GM12864 (cell line): ENCODE data around the gene EML1.

Source experiments
- DNase-seq: peaks from one replicate; pipeline ENCODE4 v3.0.0-alpha.2; 2011; ENCODE audit warnings: low read depth
- H3K4me3 ChIP-seq: 2 replicates; pipeline ENCODE4 v1.5.1; 2011; ENCODE audit warnings: mild to moderate bottlenecking, low read depth, low read length, control low read depth
- CTCF ChIP-seq: IDR thresholded peaks from 2 replicates; pipeline ENCODE4 v1.5.1; 2011; ENCODE audit warnings: low read depth, mild to moderate bottlenecking, moderate library complexity, low read length, control low read depth, inconsistent platforms; ENCODE audit errors: missing control alignments

Gene EML1

GRCh38 chr14:99887407-99887806, 94.2 kb downstream of the EML1 start:
- no peak for DNase-seq
- no peak overlapping the region for H3K4me3 ChIP-seq
- TF ChIP-seq CTCF: no peak

GRCh38 chr14:99888149-99888548, 94.9 kb downstream of the EML1 start:
- H3K4me3 ChIP-seq: no peak overlapping the region
- TF ChIP-seq CTCF: no peak
- DNase-seq: no peak

- TF ChIP-seq CTCF: no peak
These were observed 96.1 kb downstream of the EML1 start for GRCh38 chr14:99889268-99889667.

GRCh38 chr14:99891266-99891665, 98.1 kb downstream of the EML1 start:
- TF ChIP-seq CTCF: no peak
- no peak overlapping the region for H3K4me3 ChIP-seq
- no peak for DNase-seq

More at GRCh38 chr14:99889268-99889667, 96.1 kb downstream of the EML1 start:
- H3K4me3 ChIP-seq: no peak overlapping the region
- no peak for DNase-seq

- H3K4me3 ChIP-seq: no peak overlapping the region
- DNase-seq: no peak
- no peak for TF ChIP-seq CTCF
These were observed 98.7 kb downstream of the EML1 start for GRCh38 chr14:99891900-99892299.

GRCh38 chr14:99892406-99892805, 99.2 kb downstream of the EML1 start:
- DNase-seq: no peak
- no peak overlapping the region for H3K4me3 ChIP-seq
- TF ChIP-seq CTCF: no peak

GRCh38 chr14:99896361-99896760, 103.1 kb downstream of the EML1 start:
- H3K4me3 ChIP-seq: no peak overlapping the region
- no peak for DNase-seq
- no peak for TF ChIP-seq CTCF
